Measurements from ENCODE around the gene AUTS2. TPM values are rescaled to one million over a fixed set of nuclear protein-coding genes. Genes with fewer than 3 reads are reported as not detected.

The AUTS2 gene
- total RNA-seq, 1 experiment from 2014 or later: 4.2 TPM

GRCh38 chr7:70573071-70573661 is 974.9 kb downstream of the AUTS2 start:
- no peak for DNase-seq (ENCODE audit: low spot score)

- DNase-seq (ENCODE audit: low spot score): no peak
Observed at GRCh38 chr7:70573696-70574095, 975.4 kb downstream of the AUTS2 start.

GRCh38 chr7:70574314-70574834 is 976.1 kb downstream of the AUTS2 start:
- no peak for DNase-seq (ENCODE audit: low spot score)

GRCh38 chr7:70574970-70575799 is 976.9 kb downstream of the AUTS2 start:
- DNase-seq (ENCODE audit: low spot score): no peak

GRCh38 chr7:70577078-70577477 is 978.8 kb downstream of the AUTS2 start:
- no peak for DNase-seq (ENCODE audit: low spot score)

- DNase-seq (ENCODE audit: low spot score): no peak
Observed at GRCh38 chr7:70578131-70578530, 979.9 kb downstream of the AUTS2 start.

- no peak for DNase-seq (ENCODE audit: low spot score)
Observed at GRCh38 chr7:70579397-70580097, 981.3 kb downstream of the AUTS2 start.

GRCh38 chr7:70580161-70580560 is 981.9 kb downstream of the AUTS2 start:
- DNase-seq (ENCODE audit: low spot score): no peak

- DNase-seq (ENCODE audit: low spot score): no peak
Observed at GRCh38 chr7:70582927-70583895, 984.9 kb downstream of the AUTS2 start.

GRCh38 chr7:70583965-70584883 is 985.9 kb downstream of the AUTS2 start:
- no peak for DNase-seq (ENCODE audit: low spot score)

- DNase-seq (ENCODE audit: low spot score): no peak
Observed at GRCh38 chr7:70585071-70585470, 986.8 kb downstream of the AUTS2 start.

- no peak for DNase-seq (ENCODE audit: low spot score)
Observed at GRCh38 chr7:70586822-70587221, 988.5 kb downstream of the AUTS2 start.

- no peak for DNase-seq (ENCODE audit: low spot score)
Observed at GRCh38 chr7:70587739-70588138, 989.5 kb downstream of the AUTS2 start.

GRCh38 chr7:70588191-70588921 is 990.1 kb downstream of the AUTS2 start:
- no peak for DNase-seq (ENCODE audit: low spot score)

- DNase-seq (ENCODE audit: low spot score): no peak
Observed at GRCh38 chr7:70589010-70589409, 990.7 kb downstream of the AUTS2 start.

- no peak for DNase-seq (ENCODE audit: low spot score)
Observed at GRCh38 chr7:70589590-70589989, 991.3 kb downstream of the AUTS2 start.

- DNase-seq (ENCODE audit: low spot score): no peak
Observed at GRCh38 chr7:70590126-70590854, 992.0 kb downstream of the AUTS2 start.

- DNase-seq (ENCODE audit: low spot score): no peak
Observed at GRCh38 chr7:70591643-70592042, 993.4 kb downstream of the AUTS2 start.

GRCh38 chr7:70592171-70592570 is 993.9 kb downstream of the AUTS2 start:
- no peak for DNase-seq (ENCODE audit: low spot score)
